Measurements from ENCODE around the gene COL9A2. TPM values are rescaled to one million over a fixed set of nuclear protein-coding genes. Genes with fewer than 3 reads are reported as not detected.
A peak's percentile ranks its signal among the peaks of the same experiment; 100 is the strongest.

COL9A2 gene
- total and polyA plus RNA-seq, 2 donors (not counting 3 experiments of a cell fraction or from before 2014, with no cell fraction given): 0.64 to 0.69 TPM

- no peak overlapping the region for H3K4me3 ChIP-seq (replicated peaks in 1 of 3; ENCODE audit: insufficient read depth in 1 of 3, low read depth in 1 of 3, low read length in 3 of 3)
- ChIA-PET CTCF (interaction anchor here (1.2 to 4.6 kb wide), 7 partner anchors 14 to 174 kb away, joined by 3 to 51 read pairs (median 9); no protein-coding TSS in a partner anchor), POLR2A (no interaction called here)
- no peaks in the 10 kb centered on the region for H3K9me3 ChIP-seq (replicated peaks; ENCODE audit: control insufficient read depth, insufficient read depth, low read length)
- no peaks in the 10 kb centered on the region for H3K36me3 ChIP-seq (ENCODE audit: control insufficient read depth in 2 of 2, extremely low read depth in 1 of 2, insufficient read depth in 2 of 2, low read length in 2 of 2)
- TF ChIP-seq POLR2AphosphoS5 (IDR thresholded peaks at IDR 0.05; ENCODE audit: insufficient read depth, low read depth, low read length) (no peak), POLR2A (IDR thresholded peaks at IDR 0.05; ENCODE audit: low read depth, low read length) (no peak), EZH2 (IDR thresholded peaks at IDR 0.05; ENCODE audit: borderline replicate concordance, low read depth, low read length, severe bottlenecking) (peak; percentile 48)
- dilution Hi-C loops (cut with MboI; ENCODE audit: extremely low pct_ligation_motif_present, low sequenced_read_pairs) (no loop called here), intact Hi-C loops (cut with micrococcal nuclease) (no loop called here)
- H3K9ac ChIP-seq (replicated peaks; ENCODE audit: extremely low read depth, insufficient read depth, low read length): no peak overlapping the region
- H3K4me1 ChIP-seq (ENCODE audit: control insufficient read depth, extremely low read depth, insufficient read depth, low read length): peaks cover 4% of the 10 kb centered on the region
- H3K27ac ChIP-seq (ENCODE audit: insufficient read depth, low read depth, low read length): no peak overlapping the region
- H4K20me1 ChIP-seq (replicated peaks; ENCODE audit: control insufficient read depth, extremely low read depth, insufficient read depth, low read length): no peaks in the 10 kb centered on the region
- H2AFZ ChIP-seq (ENCODE audit: low read depth, low read length): no peak overlapping the region
- no peaks in the 10 kb centered on the region for H3K9me1 ChIP-seq (replicated peaks; ENCODE audit: control insufficient read depth, extremely low read depth, insufficient read depth, low read length)
- peaks cover 23 to 33% of the 10 kb centered on the region in 2 experiments for H3K27me3 ChIP-seq (ENCODE audit: control insufficient read depth in 2 of 2, insufficient read depth in 2 of 2, low read length in 2 of 2)
- H3K4me2 ChIP-seq (ENCODE audit: insufficient read depth, low read length): no peak overlapping the region
- BruUV-seq (replicated peaks): no TSS peak
- H3K79me2 ChIP-seq (ENCODE audit: control insufficient read depth, insufficient read depth, low read length): no peaks in the 10 kb centered on the region
- no peak for DNase-seq (ENCODE audit: low read depth, low spot score)
- FAIRE-seq: no peak
Observed at GRCh38 chr1:40317394-40318074, 448 bp upstream of the COL9A2 start.

- intact Hi-C loops (cut with micrococcal nuclease): loop anchor here (1.0 to 2.0 kb wide), 2 partner anchors 58 to 163 kb away; partner anchors contain the start of gene ZMPSTE24
Observed at GRCh38 chr1:40315795-40316594, 1.1 kb downstream of the COL9A2 start.

More at GRCh38 chr1:40315795-40316594, 1.1 kb downstream of the COL9A2 start:
- H3K4me2 ChIP-seq (ENCODE audit: insufficient read depth, low read length): peak overlapping the region; percentile 45
- no peaks in the 10 kb centered on the region for H3K79me2 ChIP-seq (ENCODE audit: control insufficient read depth, insufficient read depth, low read length)
- ChIA-PET POLR2A (interaction anchor here (0.6 to 1.1 kb wide), 3 partner anchors 22 to 26 kb away, joined by 3 to 8 read pairs (median 3); no protein-coding TSS in a partner anchor), CTCF (interaction anchor here (0.6 to 4.6 kb wide), 19 partner anchors 9 to 214 kb away, joined by 3 to 51 read pairs (median 6); partner anchors contain the start of gene ZMPSTE24)
- H3K4me3 ChIP-seq (replicated peaks in 1 of 3; ENCODE audit: insufficient read depth in 1 of 3, low read depth in 1 of 3, low read length in 3 of 3): peak overlapping the region in 2 of 3 experiments; percentile 18 to 24
- H3K27me3 ChIP-seq (ENCODE audit: control insufficient read depth in 2 of 2, insufficient read depth in 2 of 2, low read length in 2 of 2): peaks cover 23 to 33% of the 10 kb centered on the region in 2 experiments
- dilution Hi-C loops (cut with MboI; ENCODE audit: extremely low pct_ligation_motif_present, low sequenced_read_pairs): no loop called here
- no peaks in the 10 kb centered on the region for H4K20me1 ChIP-seq (replicated peaks; ENCODE audit: control insufficient read depth, extremely low read depth, insufficient read depth, low read length)
- H3K9ac ChIP-seq (replicated peaks; ENCODE audit: extremely low read depth, insufficient read depth, low read length): no peak overlapping the region
- FAIRE-seq: no peak
- no TSS peak for BruUV-seq (replicated peaks)
- H3K27ac ChIP-seq (ENCODE audit: insufficient read depth, low read depth, low read length): no peak overlapping the region
- TF ChIP-seq EZH2 (IDR thresholded peaks at IDR 0.05; ENCODE audit: borderline replicate concordance, low read depth, low read length, severe bottlenecking) (peak; percentile 91), MYC (IDR thresholded peaks at IDR 0.05; ENCODE audit: low read depth, low read length) (no peak), POLR2A (IDR thresholded peaks at IDR 0.05; ENCODE audit: low read depth, low read length) (no peak)
- no peaks in the 10 kb centered on the region for H3K36me3 ChIP-seq (ENCODE audit: control insufficient read depth in 2 of 2, extremely low read depth in 1 of 2, insufficient read depth in 2 of 2, low read length in 2 of 2)
- H3K9me3 ChIP-seq (replicated peaks; ENCODE audit: control insufficient read depth, insufficient read depth, low read length): no peaks in the 10 kb centered on the region
- H3K4me1 ChIP-seq (ENCODE audit: control insufficient read depth, extremely low read depth, insufficient read depth, low read length): peaks cover 4% of the 10 kb centered on the region
- H3K9me1 ChIP-seq (replicated peaks; ENCODE audit: control insufficient read depth, extremely low read depth, insufficient read depth, low read length): no peaks in the 10 kb centered on the region
- DNase-seq (ENCODE audit: low read depth, low spot score): peak; percentile 27
- H2AFZ ChIP-seq (ENCODE audit: low read depth, low read length): peak overlapping the region; percentile 52
